Osteocyte (in vitro differentiated cells): Measurements from ENCODE around the gene FOXL3. TPM values are rescaled to one million over a fixed set of nuclear protein-coding genes. Genes with fewer than 3 reads are reported as not detected.

Source experiments
- DNase-seq: peaks from one replicate; pipeline ENCODE4 v3.0.0; 2021; ENCODE audit warnings: mixed read lengths; ENCODE audit not compliant: unreplicated experiment; ENCODE audit errors: extremely low spot score
- H3K27ac Mint-ChIP-seq: one replicate; pipeline ENCODE4 v1.8.0; 2021; ENCODE audit warnings: mild to moderate bottlenecking, mixed read lengths; ENCODE audit not compliant: unreplicated experiment
- H3K27me3 Mint-ChIP-seq: one replicate; pipeline ENCODE4 v1.8.0; 2021; ENCODE audit warnings: mixed read lengths; ENCODE audit not compliant: unreplicated experiment
- H3K36me3 Mint-ChIP-seq: one replicate; pipeline ENCODE4 v1.8.0; 2021; ENCODE audit warnings: mixed read lengths; ENCODE audit not compliant: unreplicated experiment
- H3K4me1 Mint-ChIP-seq: one replicate; pipeline ENCODE4 v1.8.0; 2021; ENCODE audit warnings: mixed read lengths; ENCODE audit not compliant: unreplicated experiment
- H3K4me3 Mint-ChIP-seq: one replicate; pipeline ENCODE4 v1.8.0; 2021; ENCODE audit warnings: mild to moderate bottlenecking, moderate library complexity, mixed read lengths; ENCODE audit not compliant: unreplicated experiment
- H3K9me3 Mint-ChIP-seq: one replicate; pipeline ENCODE4 v1.8.0; 2021; ENCODE audit warnings: mixed read lengths; ENCODE audit not compliant: unreplicated experiment
- CTCF ChIP-seq: fragments of 200-600 bp; sonication (generic); IDR thresholded peaks from 2 replicates; pipeline ENCODE4 v1.5.0; 2021; ENCODE audit warnings: antibody characterized with exemption, mild to moderate bottlenecking, moderate library complexity
- total RNA-seq: library from RNA; stranded (reverse); gene quantifications from 2 replicates; pipeline ENCODE4 v1.2.1, GENCODE V29; 2021

The FOXL3 gene
- total RNA-seq, 1 donor from 2014 or later: not detected

GRCh38 chr7:256461-256940, 33.5 kb upstream of the FOXL3 start:
- no peaks in the 10 kb centered on the region for H3K9me3 Mint-ChIP-seq
- no peak overlapping the region for H3K4me3 Mint-ChIP-seq
- no peaks in the 10 kb centered on the region for H3K4me1 Mint-ChIP-seq
- H3K27me3 Mint-ChIP-seq: no peaks in the 10 kb centered on the region
- no peak overlapping the region for H3K27ac Mint-ChIP-seq
- no peak for DNase-seq
- TF ChIP-seq CTCF: no peak
- H3K36me3 Mint-ChIP-seq: peaks cover 56% of the 10 kb centered on the region

- Mint-ChIP-seq H3K9me3 (no peaks in the 10 kb centered on the region), H3K4me1 (no peaks in the 10 kb centered on the region), H3K27ac (no peak overlapping the region), H3K36me3 (peaks cover 57% of the 10 kb centered on the region), H3K4me3 (no peak overlapping the region), H3K27me3 (no peaks in the 10 kb centered on the region)
- TF ChIP-seq CTCF: no peak
- DNase-seq: no peak
Observed at GRCh38 chr7:256981-257646, 32.9 kb upstream of the FOXL3 start.

- Mint-ChIP-seq H3K9me3 (no peaks in the 10 kb centered on the region), H3K4me3 (no peak overlapping the region), H3K27me3 (no peaks in the 10 kb centered on the region), H3K36me3 (peaks cover 62% of the 10 kb centered on the region), H3K27ac (no peak overlapping the region), H3K4me1 (no peaks in the 10 kb centered on the region)
- DNase-seq: no peak
- no peak for TF ChIP-seq CTCF
Observed at GRCh38 chr7:257647-257992, 32.4 kb upstream of the FOXL3 start.

- Mint-ChIP-seq H3K9me3 (no peaks in the 10 kb centered on the region), H3K4me1 (no peaks in the 10 kb centered on the region), H3K27ac (no peak overlapping the region), H3K4me3 (no peak overlapping the region), H3K36me3 (peaks cover 54% of the 10 kb centered on the region), H3K27me3 (no peaks in the 10 kb centered on the region)
- DNase-seq: no peak
- no peak for TF ChIP-seq CTCF
Observed at GRCh38 chr7:258476-259190, 31.3 kb upstream of the FOXL3 start.

- TF ChIP-seq CTCF: no peak
- H3K4me1 Mint-ChIP-seq: no peaks in the 10 kb centered on the region
- DNase-seq: no peak
- no peak overlapping the region for H3K4me3 Mint-ChIP-seq
- no peak overlapping the region for H3K27ac Mint-ChIP-seq
- no peaks in the 10 kb centered on the region for H3K9me3 Mint-ChIP-seq
- peaks cover 52% of the 10 kb centered on the region for H3K36me3 Mint-ChIP-seq
- H3K27me3 Mint-ChIP-seq: no peaks in the 10 kb centered on the region
Observed at GRCh38 chr7:259191-259505, 30.8 kb upstream of the FOXL3 start.
